Measurements from ENCODE around the gene EHBP1.

EHBP1 gene

DNA sequence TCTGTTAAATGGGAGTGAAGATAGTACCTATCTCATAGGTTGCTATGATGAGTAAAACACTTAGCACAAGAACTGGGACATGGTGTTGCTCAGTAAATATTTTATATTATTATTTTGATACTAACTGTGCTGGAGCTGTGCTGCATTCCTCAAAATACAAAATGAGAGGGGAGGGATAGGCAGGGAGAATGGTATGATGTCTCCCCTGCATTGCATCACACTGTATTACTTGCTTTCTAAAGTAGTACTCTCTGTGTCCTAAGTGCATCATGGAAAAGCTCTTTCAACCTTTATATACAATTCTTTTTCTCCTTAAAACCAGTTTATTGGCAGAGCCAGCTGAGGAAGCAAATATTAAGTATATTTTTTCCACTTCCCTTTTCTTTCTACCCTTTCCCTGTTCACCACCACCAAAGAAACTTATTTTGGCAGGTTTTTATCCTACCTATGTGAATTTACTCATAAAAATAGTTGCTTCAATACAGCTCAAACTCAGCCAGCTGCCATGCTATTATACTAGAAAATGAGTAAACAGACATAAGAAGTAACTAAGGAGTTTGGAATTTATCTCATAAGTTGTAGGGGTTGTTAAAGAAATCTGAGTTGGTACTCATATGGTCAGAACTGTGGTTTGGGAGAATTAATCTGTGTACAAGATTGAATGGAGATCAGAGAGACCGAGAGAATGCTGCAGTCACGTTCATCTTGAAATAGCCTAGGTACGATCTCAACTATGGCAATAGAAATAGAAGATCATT is 60.3 kb downstream of the EHBP1 start:
- no peak overlapping the region for H3K4me3 ChIP-seq
- H3K9ac ChIP-seq: no peak overlapping the region
- H3K27ac ChIP-seq: no peak overlapping the region
- no peak for TF ChIP-seq Cebpa-rat (IDR thresholded peaks at IDR 0.05)
- no peaks in the 10 kb centered on the region for H3K36me3 ChIP-seq
- H3K27me3 ChIP-seq: no peaks in the 10 kb centered on the region
- no peaks in the 10 kb centered on the region for H3K4me1 ChIP-seq
- no peaks in the 10 kb centered on the region for H4K20me1 ChIP-seq
- H3K9me3 ChIP-seq: peaks cover 13% of the 10 kb centered on the region
- no peak overlapping the region for H3K4me2 ChIP-seq

DNA sequence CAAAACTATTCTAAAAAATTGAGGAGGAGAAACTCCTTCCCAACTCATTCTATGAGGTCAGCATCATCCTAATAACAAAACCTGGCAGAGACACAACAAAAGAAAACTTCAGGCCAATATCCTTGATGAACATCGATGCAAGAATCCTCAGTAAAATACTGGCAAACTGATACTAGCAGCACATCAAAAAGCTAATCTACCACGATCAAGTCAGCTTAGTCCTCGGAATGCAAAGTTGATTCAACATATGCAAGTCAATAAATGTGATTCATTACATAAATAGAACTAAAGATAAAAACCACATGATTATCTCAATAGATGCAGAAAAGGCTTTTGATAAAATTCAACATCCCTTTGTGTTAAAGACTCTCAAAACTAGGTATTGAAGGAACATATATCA is 63.1 kb downstream of the EHBP1 start:
- Histone ChIP-seq H3K4me2 (no peak overlapping the region), H3K4me1 (no peaks in the 10 kb centered on the region), H3K9ac (no peak overlapping the region), H3K36me3 (no peaks in the 10 kb centered on the region), H3K4me3 (no peak overlapping the region), H4K20me1 (no peaks in the 10 kb centered on the region), H3K9me3 (peaks cover 13% of the 10 kb centered on the region), H3K27ac (no peak overlapping the region), H3K27me3 (no peaks in the 10 kb centered on the region)
- no peak for TF ChIP-seq Cebpa-rat (IDR thresholded peaks at IDR 0.05)

DNA sequence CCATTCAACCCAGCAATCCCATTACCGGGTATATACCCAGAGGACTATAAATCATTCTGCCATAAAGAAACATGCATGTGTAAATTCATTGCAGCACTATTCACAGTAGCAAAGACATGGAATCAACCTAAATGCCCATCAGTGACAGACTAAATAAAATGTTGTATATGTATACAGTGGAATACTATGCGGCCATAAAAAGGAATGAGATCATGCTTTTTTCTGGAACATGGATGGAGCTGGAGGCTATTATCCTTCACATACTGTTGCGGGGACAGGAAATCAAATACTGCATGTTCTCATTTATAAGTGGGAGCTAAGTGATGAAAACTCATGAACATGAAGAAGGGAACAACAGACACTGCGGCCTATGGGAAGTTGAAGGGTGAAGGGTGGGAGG is 65.1 kb downstream of the EHBP1 start:
- H3K27ac ChIP-seq: no peak overlapping the region
- no peak for TF ChIP-seq Cebpa-rat (IDR thresholded peaks at IDR 0.05)
- no peak overlapping the region for H3K4me3 ChIP-seq
- H3K4me1 ChIP-seq: no peaks in the 10 kb centered on the region
- no peaks in the 10 kb centered on the region for H4K20me1 ChIP-seq
- no peaks in the 10 kb centered on the region for H3K36me3 ChIP-seq
- no peaks in the 10 kb centered on the region for H3K27me3 ChIP-seq
- no peak overlapping the region for H3K4me2 ChIP-seq
- peaks cover 13% of the 10 kb centered on the region for H3K9me3 ChIP-seq
- H3K9ac ChIP-seq: no peak overlapping the region

- H3K4me2 ChIP-seq: no peak overlapping the region
- H4K20me1 ChIP-seq: no peaks in the 10 kb centered on the region
- H3K36me3 ChIP-seq: no peaks in the 10 kb centered on the region
- H3K4me1 ChIP-seq: peaks cover 9% of the 10 kb centered on the region; the same call in 1 of the 2 replicates
- TF ChIP-seq Cebpa-rat (IDR thresholded peaks at IDR 0.05): no peak
- H3K4me3 ChIP-seq: no peak overlapping the region
- H3K27me3 ChIP-seq: no peaks in the 10 kb centered on the region
- H3K9ac ChIP-seq: no peak overlapping the region
- H3K27ac ChIP-seq: no peak overlapping the region
- H3K9me3 ChIP-seq: peaks cover 7% of the 10 kb centered on the region
These were observed 69.2 kb downstream of the EHBP1 start for GRCh38 chr2:62774555-62775366.

DNA sequence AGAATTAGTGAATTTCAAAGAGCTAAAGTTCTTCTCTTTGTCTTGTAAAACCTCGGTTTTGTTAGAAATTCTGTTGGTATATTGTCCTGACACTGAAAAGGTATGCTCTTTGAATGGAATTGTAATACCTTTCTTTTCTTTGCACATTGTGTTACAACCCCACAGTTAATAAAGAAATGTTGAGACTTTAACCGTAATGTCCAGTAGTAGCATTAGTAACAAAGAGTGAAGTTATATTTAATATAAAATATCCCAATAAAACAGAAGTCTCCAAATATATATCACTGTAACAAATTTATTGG is 69.8 kb downstream of the EHBP1 start:
- no peaks in the 10 kb centered on the region for H4K20me1 ChIP-seq
- H3K4me2 ChIP-seq: no peak overlapping the region
- no peak overlapping the region for H3K4me3 ChIP-seq
- no peak overlapping the region for H3K9ac ChIP-seq
- no peaks in the 10 kb centered on the region for H3K27me3 ChIP-seq
- peaks cover 3% of the 10 kb centered on the region for H3K9me3 ChIP-seq
- no peak for TF ChIP-seq Cebpa-rat (IDR thresholded peaks at IDR 0.05)
- no peak overlapping the region for H3K27ac ChIP-seq
- no peaks in the 10 kb centered on the region for H3K36me3 ChIP-seq
- H3K4me1 ChIP-seq: peaks cover 9% of the 10 kb centered on the region; the same call in 1 of the 2 replicates

GRCh38 chr2:62783679-62784078 is 78.2 kb downstream of the EHBP1 start:
- H3K4me3 ChIP-seq: no peak overlapping the region
- H3K36me3 ChIP-seq: peaks cover 10% of the 10 kb centered on the region
- no peak overlapping the region for H3K27ac ChIP-seq
- H3K4me2 ChIP-seq: no peak overlapping the region
- H3K9me3 ChIP-seq: peaks cover 14% of the 10 kb centered on the region
- H3K27me3 ChIP-seq: no peaks in the 10 kb centered on the region
- no peak for TF ChIP-seq Cebpa-rat (IDR thresholded peaks at IDR 0.05)
- H4K20me1 ChIP-seq: 0 out of 2 replicates have a peak, but pooled peaks cover 19% of the 10 kb centered on the region
- H3K4me1 ChIP-seq: no peaks in the 10 kb centered on the region
- no peak overlapping the region for H3K9ac ChIP-seq

DNA sequence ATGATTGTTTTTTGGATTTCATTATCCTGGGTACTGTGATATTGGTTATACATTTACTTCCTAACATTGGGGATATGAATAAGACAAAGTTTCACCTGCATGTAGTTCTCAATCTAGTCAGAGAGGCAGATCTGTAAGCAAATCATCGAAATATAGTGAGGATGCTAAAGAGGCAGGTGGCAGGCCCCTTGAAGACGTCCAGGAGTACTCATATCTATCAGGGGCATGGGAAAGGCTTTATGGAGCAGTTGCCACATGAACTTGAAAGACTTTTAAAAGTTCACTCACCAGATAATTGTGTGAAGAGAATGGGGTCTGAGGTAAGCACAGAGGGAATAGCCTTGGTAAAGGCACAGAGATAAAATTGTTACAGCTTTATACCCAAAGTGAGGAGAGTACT is 78.8 kb downstream of the EHBP1 start:
- H3K27ac ChIP-seq: no peak overlapping the region
- no peak for TF ChIP-seq Cebpa-rat (IDR thresholded peaks at IDR 0.05)
- 0 out of 2 replicates have a peak, but pooled peaks cover 19% of the 10 kb centered on the region for H4K20me1 ChIP-seq
- H3K9me3 ChIP-seq: peaks cover 14% of the 10 kb centered on the region
- no peaks in the 10 kb centered on the region for H3K4me1 ChIP-seq
- no peaks in the 10 kb centered on the region for H3K27me3 ChIP-seq
- no peak overlapping the region for H3K4me2 ChIP-seq
- H3K4me3 ChIP-seq: no peak overlapping the region
- H3K36me3 ChIP-seq: peaks cover 10% of the 10 kb centered on the region
- no peak overlapping the region for H3K9ac ChIP-seq

DNA sequence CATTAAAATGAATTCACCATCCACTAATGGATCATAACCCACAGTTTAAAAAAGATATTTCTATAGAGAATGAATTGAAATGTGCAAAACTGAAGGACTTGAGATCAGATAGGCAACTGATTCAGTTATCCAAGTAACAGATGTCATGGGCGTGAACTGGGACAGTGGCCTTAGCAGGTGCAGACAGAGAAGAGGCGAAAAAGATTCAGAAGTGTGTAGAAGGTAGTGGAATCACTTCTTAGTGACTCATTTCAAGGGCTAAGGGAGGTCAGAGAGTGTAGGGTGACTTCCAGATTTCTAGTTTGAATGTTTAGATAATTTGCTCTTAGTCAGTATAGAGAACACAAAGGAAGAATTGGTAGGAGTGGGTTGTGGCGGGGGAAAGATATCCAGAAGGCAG is 79.7 kb downstream of the EHBP1 start:
- Histone ChIP-seq H3K27me3 (no peaks in the 10 kb centered on the region), H3K4me3 (no peak overlapping the region), H3K27ac (no peak overlapping the region), H3K36me3 (peaks cover 10% of the 10 kb centered on the region), H3K9ac (no peak overlapping the region), H3K4me2 (no peak overlapping the region), H3K4me1 (no peaks in the 10 kb centered on the region), H3K9me3 (peaks cover 14% of the 10 kb centered on the region), H4K20me1 (0 out of 2 replicates have a peak, but pooled peaks cover 19% of the 10 kb centered on the region)
- TF ChIP-seq Cebpa-rat (IDR thresholded peaks at IDR 0.05): no peak

DNA sequence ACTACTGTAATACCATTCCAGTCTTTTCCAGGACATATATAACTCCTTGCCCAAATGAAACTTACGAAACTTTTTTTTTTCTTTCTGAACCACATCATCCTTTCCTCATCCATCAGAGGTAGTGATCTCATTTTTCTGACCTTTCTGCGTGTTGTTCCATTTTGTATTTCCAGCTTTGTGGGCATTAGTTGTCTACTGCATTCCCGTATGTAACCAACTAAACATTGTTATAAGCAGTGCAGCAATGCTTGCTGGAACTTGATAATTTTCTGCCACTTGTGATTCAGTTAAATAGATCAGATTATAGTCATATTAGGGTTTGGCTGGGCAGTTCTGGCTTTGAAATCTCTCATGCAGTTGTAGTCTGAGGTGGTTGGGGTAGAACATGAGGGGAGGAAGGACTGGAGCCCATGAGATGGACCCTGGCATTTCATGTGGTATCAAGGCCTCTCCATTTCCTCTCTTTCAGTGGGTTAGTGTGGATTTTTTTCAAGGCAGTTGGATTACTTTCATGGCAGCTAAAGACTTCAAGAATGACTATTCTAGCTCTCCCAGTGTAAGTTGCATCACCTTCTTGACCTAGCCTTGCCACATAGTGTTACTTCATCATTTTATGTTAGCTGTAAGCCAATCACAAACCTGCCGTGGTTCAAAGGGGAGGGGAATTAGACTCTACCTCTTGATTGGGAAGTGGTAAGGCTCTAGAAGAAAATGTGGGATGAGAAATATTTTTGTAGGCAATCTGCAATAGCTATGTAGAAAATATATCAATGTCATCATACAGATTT is 80.5 kb downstream of the EHBP1 start:
- no peak overlapping the region for H3K9ac ChIP-seq
- H4K20me1 ChIP-seq: 0 out of 2 replicates have a peak, but pooled peaks cover 19% of the 10 kb centered on the region
- H3K27ac ChIP-seq: no peak overlapping the region
- H3K27me3 ChIP-seq: no peaks in the 10 kb centered on the region
- H3K9me3 ChIP-seq: peaks cover 14% of the 10 kb centered on the region
- no peak overlapping the region for H3K4me2 ChIP-seq
- no peak for TF ChIP-seq Cebpa-rat (IDR thresholded peaks at IDR 0.05)
- peaks cover 10% of the 10 kb centered on the region for H3K36me3 ChIP-seq
- no peak overlapping the region for H3K4me3 ChIP-seq
- no peaks in the 10 kb centered on the region for H3K4me1 ChIP-seq
